ENCODE measurements around the gene FAM200B. TPM values are rescaled to one million over a fixed set of nuclear protein-coding genes. Genes with fewer than 3 reads are reported as not detected.
A peak's percentile ranks its signal among the peaks of the same experiment; 100 is the strongest.

FAM200B gene
- total and polyA plus RNA-seq, 11 donors = 23.2 to 37.7 (median 32.2) TPM

GRCh38 chr4:15652841-15653240, 28.8 kb upstream of the FAM200B start:
- no peaks in the 10 kb centered on the region for H3K27me3 ChIP-seq
- DNase-seq (no peak), ATAC-seq (no peak)
- H3K4me3 ChIP-seq = peak overlapping the region in 9 of 12 donors; percentile 66 to 91 (median 76)
- H3K36me3 ChIP-seq = no peaks in the 10 kb centered on the region
- no peaks in the 10 kb centered on the region for H3K9me3 ChIP-seq
- TF ChIP-seq POLR2A (IDR thresholded peaks at IDR 0.05) (no peak), CTCF (IDR thresholded peaks at IDR 0.05) (no peak)
- peaks cover 6 to 85% (median 51%) of the 10 kb centered on the region in 12 donors for H3K4me1 ChIP-seq
- intact Hi-C loops (cut with DNase I) = loop anchor here in 6 of 10 donors (5.0 to 10.0 kb wide), 4 partner anchors 171 to 648 kb away; partner anchors contain the start of gene CPEB2 (in 1 of the 6)
- 27 to 44% (median 30%) methylated on average over 4 of the region's 4 CpGs for WGBS, 4 donors
- H3K27ac ChIP-seq = peak overlapping the region; percentile 6 to 100 (median 99)

- Histone ChIP-seq H3K27me3 (no peaks in the 10 kb centered on the region), H3K9me3 (no peaks in the 10 kb centered on the region), H3K4me1 (peaks cover 6 to 84% (median 49%) of the 10 kb centered on the region in 12 donors), H3K36me3 (no peaks in the 10 kb centered on the region), H3K4me3 (peak overlapping the region; percentile 66 to 91 (median 76)), H3K27ac (peak overlapping the region; percentile 6 to 100 (median 99))
- DNase-seq (no peak), ATAC-seq (no peak)
- WGBS, 4 donors = 13 to 26% (median 18%) methylated on average over 4 of the region's 4 CpGs
- TF ChIP-seq POLR2A (IDR thresholded peaks at IDR 0.05) = no peak
- no peak for TF ChIP-seq CTCF (IDR thresholded peaks at IDR 0.05)
- intact Hi-C loops (cut with DNase I) = loop anchor here in 6 of 10 donors (5.0 to 10.0 kb wide), 4 partner anchors 171 to 649 kb away; partner anchors contain the start of gene CPEB2 (in 1 of the 6)
Observed at GRCh38 chr4:15653420-15653819, 28.2 kb upstream of the FAM200B start.

- intact Hi-C loops (cut with DNase I) = loop anchor here in 6 of 10 donors (2.0 to 10.0 kb wide), 5 partner anchors 29 to 649 kb away; partner anchors contain the start of gene CPEB2 (in 1 of the 6)
- peak in 2 of 4 donors; percentile 13 to 14 for ATAC-seq
Observed at GRCh38 chr4:15653864-15654592, 27.6 kb upstream of the FAM200B start.

More at GRCh38 chr4:15653864-15654592, 27.6 kb upstream of the FAM200B start:
- Histone ChIP-seq H3K9me3 (no peaks in the 10 kb centered on the region), H3K4me3 (peak overlapping the region; percentile 66 to 91 (median 76)), H3K27ac (peak overlapping the region; percentile 96 to 100 (median 99)), H3K27me3 (no peaks in the 10 kb centered on the region), H3K36me3 (no peaks in the 10 kb centered on the region), H3K4me1 (peaks cover 6 to 78% (median 46%) of the 10 kb centered on the region in 12 donors)
- WGBS, 4 donors = 0 to 1% (median 1%) methylated on average over 7 of the region's 7 CpGs
- DNase-seq = no peak
- TF ChIP-seq CTCF (IDR thresholded peaks at IDR 0.05) (no peak), POLR2A (IDR thresholded peaks at IDR 0.05) (no peak)
